IPS DF 4.7 (cell line): Measurements from ENCODE around the gene SPIRE1.
"Not testable (repeated sequence)": the region's sequence is repeated elsewhere in the genome, so short reads cannot be mapped to it uniquely, and the experiment has no call there.

ENCODE experiments used
- DNase-seq: peaks from one replicate; pipeline ENCODE4 v3.0.0-alpha.2; 2013; ENCODE audit warnings: low spot score; ENCODE audit errors: extremely low read depth

The SPIRE1 gene

DNA sequence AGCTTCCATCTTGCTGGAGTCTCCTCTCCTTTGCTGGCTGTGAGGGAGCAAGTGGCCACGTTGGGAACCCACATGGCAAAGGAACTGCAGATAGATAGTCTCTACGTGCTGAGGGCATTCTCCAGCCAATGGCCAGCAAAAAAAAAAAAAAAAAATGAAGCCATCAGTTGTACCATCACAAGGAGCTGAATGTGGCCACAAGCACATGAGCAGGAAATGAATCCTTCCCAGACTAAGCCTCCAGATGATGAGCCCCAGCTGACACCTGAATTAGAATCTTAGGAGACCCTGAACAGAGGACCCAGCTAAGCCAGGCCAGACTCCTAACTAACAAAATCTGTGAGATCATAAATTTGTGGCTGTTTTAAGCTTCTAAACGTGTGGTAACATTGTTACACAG, 57.9 kb downstream of the SPIRE1 start:
- DNase-seq = no peak

- DNase-seq = no peak
Observed at GRCh38 chr18:12599543-12599942, 58.4 kb downstream of the SPIRE1 start.

DNA sequence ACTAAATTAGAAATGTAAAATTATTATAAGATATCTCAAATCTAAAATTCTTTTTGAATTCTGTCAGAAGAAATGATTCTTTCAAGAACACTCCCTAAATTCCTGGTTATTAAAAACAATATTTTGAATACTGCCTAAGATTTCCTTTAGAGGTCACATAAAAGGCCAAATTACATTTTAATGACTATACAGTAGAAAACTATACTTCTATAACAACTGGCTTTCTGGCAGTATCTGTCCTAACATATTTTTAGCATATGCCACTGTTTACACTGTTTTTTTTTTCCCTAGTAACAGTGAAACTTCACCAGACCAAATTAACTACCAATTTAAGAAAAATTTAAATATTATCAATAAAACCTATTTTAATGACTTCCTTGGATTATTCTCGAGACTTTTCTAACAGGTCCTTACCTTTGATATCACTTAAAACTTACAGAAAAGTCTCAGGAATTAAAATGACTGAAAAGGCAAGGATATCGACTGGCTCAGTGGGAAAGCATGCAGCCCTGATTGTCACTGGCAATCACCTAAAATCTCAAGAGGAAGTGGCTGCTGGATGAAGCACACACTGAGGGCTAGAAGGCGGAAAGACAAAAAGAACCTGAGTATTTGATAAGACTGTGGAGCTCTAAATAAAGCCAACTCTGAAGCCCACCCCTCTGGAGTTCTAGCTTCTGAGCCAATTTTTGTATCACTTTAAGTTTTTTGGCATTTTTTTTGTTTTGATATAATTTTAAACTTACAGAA, 59.6 kb downstream of the SPIRE1 start:
- DNase-seq = no peak

DNA sequence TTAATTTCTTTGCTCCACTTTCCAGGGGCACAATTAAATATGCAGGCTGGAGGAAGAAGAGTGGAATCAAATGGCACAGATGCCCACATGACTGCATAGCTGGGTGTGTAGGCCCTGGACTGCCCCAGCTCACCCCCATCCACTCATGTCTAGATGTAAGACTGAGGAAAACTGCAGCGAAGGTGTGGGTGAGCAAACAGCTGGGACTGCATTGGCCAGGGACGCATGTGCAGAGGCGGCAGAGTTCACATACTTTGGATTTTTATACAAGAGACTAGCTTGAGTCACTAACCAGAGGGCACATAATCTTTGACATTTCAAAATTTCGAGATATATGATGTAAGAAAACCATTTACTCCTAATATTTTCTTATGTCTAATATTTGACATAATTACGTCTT, 60.1 kb downstream of the SPIRE1 start:
- DNase-seq = no peak

DNA sequence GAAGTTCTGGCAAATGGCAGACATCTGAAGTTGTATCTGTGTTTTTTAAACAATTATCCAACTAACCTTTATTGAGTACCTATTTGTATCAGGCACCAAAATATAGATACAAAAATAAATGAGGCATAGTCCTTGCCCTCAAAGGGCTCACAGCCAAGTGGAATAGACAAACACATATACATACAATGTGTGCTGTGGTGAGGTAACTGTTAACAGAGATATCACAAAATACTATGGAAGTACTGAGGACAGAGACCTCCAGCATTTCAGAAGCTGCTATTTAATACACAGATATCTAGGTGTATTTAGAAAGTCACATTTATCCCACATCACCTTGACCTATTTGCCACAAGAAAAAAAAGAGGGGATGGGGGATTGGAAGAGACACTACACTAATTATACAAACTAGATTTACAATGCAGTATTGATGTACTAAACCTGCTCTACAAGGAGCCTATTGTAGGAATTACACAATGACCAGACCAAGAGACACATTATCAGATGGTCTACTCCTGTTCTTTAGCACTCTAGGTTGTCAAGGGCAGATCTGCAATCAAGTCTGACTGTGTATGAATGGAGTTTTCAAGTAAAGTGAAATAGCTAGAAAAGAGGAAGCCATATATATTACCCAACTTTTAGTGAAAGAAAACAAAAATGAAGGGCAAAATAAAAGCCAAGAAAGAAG, 62.2 kb downstream of the SPIRE1 start:
- no peak for DNase-seq

DNA sequence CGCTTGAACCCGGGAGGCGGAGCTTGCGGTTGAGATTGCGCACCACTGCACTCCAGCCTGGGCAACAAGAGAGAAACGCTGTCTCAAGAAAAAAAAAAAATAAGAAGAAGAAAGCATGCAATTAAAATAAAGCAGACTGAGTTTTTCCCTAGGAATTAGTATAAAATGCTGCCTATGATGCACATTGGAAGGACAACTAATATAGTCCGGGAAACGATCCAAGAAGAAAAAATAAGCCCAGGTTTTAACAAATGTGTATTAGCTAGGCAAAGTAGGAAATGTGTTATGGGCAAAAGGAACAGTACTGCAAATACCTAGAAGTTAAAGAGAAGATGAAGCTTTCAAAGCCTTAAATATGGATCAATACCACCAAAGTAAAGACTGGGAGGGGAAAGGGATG, 64.0 kb downstream of the SPIRE1 start:
- no peak for DNase-seq

GRCh38 chr18:12592597-12593127, 65.2 kb downstream of the SPIRE1 start:
- no peak for DNase-seq

DNA sequence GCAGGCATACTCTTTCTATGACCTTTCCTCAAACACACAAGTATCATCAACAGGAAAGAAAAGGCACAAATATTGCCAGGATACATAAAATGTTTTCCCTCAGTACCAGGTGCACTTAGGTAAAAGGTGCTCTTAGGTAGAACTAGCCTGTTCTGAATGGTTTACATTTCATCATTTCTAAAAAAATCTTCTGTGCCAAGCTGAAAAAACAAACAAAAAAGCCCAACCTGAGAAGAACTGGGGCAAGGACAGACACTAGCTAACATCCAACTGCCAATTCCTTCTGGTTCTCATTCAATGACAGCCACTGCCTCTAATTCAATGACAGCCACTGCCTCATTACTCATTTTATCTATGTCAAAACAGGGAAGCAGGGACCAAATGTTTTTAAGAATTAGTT, 68.5 kb downstream of the SPIRE1 start:
- DNase-seq = no peak

DNA sequence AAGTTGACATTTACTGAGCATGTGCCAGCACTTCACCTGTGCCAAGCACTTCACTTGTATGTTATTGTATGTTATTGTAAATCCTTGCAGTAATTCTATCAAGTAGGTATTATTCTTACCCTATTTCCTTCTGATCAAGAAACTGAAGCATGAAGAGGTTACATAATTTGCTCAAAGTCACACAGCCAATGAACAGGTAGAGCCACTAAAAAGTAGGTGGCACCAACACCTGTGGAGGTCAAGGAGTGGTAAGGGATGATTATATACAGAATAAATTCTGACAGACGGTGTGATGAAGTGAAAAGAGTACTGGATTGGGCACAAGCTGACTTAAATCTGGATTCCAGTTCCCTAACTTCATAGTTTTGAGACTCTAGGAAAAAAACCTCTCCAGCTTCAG, 71.0 kb downstream of the SPIRE1 start:
- DNase-seq = no peak

- DNase-seq = no peak
Observed at GRCh38 chr18:12585218-12585617, 72.7 kb downstream of the SPIRE1 start.

GRCh38 chr18:12580630-12581342, 77.1 kb downstream of the SPIRE1 start:
- DNase-seq = no peak

DNA sequence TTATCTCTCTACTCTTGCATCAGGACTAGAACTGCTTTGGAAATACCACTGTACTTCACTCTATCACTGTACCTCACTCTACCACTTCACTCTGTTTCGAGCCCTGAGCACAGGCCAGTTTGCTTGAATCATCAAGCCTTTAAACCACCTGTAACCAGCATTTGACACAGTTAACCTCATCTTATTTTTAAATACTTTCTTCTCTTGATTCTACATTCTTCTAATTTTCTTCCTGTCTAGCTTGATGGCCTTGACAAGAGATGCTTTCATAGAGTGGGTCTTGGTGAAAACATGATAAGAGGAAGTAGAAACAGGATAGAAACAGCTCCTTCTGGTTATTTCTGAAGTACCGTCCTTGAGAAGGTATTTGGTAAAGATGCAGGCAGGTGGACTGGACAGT, 78.1 kb downstream of the SPIRE1 start:
- DNase-seq = no peak

DNA sequence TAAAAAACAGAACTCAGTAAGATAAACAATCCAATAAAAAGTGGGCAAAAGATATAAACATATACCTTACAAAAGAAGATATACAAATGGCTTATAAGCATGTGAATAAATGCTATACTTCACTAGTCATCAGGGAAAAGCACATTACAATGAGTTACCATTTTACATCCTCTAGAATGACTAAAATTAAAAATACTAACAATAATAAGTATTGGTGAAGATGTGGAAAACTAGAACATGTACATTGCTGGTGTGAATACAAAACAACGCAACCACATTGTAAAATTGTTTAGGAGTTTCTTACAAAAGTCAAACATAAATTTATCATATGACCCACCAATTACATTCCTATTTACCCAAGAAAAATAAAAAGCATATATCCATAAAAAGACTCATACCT, 80.1 kb downstream of the SPIRE1 start:
- DNase-seq = no peak

- DNase-seq = no peak
Observed at GRCh38 chr18:12574494-12575185, 83.3 kb downstream of the SPIRE1 start.

DNA sequence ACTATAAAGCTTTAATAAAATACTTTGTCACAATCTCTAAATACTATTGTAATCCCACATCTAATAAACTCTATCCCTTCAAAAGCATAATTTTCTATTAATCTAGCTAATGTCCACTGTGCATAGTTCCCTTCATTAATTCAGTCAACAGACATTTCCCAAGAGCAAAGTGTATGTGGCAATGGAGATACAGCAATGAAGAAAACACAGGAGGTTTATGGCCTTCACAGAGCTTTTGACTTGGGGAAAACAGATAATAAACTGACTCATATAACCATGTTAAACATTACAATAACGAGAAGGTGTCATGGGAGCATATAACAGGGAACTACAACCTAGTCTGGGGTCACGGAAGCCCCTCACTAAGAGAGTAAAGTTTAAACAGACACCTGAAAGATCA, 86.3 kb downstream of the SPIRE1 start:
- DNase-seq = no peak

DNA sequence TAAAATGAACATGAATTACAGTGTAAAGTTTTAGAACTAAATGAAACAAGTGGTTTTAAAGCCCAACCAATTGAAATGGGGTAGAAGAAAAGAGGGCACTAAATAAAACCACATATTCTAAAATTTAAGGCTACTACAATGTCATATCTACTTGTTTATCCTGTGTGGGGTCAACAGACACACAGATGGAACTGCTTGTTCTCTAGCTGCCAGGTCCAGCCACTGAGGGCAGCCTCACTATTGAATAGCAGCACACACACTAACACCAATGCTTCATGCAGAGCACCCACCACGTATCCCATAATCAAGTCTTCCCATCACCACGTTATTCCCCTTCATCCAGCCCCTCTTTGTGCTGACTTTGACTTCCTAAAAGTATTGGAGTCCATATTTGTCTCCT, 88.1 kb downstream of the SPIRE1 start:
- no peak for DNase-seq

DNA sequence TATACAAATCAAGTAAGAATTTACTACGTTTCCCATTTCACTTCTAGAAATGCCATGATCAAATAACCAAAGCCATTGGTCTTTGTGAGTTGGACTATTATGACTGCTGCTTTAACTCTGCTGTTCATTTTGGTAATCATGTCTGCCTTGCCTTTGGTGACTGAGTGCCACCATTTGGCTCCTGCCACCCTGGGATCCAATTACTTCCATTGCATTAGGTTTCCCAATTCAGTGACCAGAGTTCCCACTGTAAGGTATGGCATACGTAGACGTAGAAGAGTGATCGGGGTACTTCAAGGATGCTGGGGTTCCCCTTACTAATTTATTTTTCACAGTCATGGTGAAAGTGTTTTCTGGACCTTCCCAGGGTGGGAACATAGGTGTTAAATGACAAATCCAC, 90.1 kb downstream of the SPIRE1 start:
- no peak for DNase-seq

- DNase-seq = no peak
Observed at GRCh38 chr18:12564861-12565260, 93.0 kb downstream of the SPIRE1 start.

- no peak for DNase-seq
Observed at GRCh38 chr18:12564378-12564777, 93.5 kb downstream of the SPIRE1 start.

DNA sequence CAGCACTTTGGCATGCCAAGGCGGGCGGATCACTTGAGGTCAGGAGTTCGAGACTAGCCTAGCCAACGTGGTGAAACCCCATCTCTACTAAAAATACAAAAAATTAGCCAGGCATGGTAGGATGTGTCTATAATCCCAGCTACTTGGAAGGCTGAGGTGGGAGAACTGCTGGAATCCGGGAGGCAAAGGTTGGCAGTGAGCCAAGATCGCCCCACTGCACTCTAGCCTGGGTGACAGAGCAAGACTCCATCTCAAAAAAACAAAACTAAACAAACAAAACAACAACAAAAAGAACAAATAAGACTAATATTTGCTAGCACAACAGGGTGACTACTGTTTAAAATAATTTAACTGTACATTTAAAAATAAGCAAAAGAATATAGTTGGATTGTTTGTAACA, 97.3 kb downstream of the SPIRE1 start:
- not testable (repeated sequence) for DNase-seq

GRCh38 chr18:12559319-12559718, 98.6 kb downstream of the SPIRE1 start:
- DNase-seq = no peak
